C4-2B (cell line): ENCODE data around the gene BTK.

Experiments used
- ZFX ChIP-seq: fragments of 450-650 bp; IDR thresholded peaks from 2 replicates; pipeline ENCODE4 v1.6.1; 2017
- TF ChIP-seq, protein P1 (sequence below): fragments of 450-650 bp; conservative IDR thresholded peaks from 2 replicates; pipeline ENCODE4 v1.5.1; 2017; ENCODE audit warnings: mild to moderate bottlenecking

DNA sequence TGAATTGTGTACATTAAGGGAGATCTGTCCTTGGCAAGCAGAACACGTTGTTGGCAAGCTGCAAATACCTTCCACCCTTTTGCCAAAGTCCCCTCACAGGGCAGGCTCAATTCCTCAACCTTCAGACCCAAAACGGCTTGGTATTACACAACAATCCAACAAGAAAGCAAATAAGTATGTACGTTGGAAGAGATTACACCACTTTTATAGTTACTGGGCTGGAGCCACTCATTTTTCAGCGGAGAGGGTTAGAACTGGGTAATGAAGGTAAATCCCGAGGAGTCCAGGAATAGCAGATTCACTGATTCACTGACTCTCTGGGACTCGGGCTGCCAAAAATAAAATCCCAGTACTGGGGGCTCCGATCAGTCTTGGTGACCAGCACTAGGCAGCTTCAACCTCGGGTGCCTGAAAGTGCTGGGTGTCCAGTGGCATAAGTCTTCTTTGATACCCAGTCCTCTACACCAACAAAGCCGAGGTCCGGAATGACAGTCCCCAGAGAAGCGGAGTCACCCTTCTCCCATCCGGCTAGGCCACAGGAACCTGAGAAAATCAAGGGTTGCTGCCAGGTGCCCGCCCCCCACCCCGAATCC lies 38.0 kb downstream of the BTK start:
- TF ChIP-seq, protein P1, sequence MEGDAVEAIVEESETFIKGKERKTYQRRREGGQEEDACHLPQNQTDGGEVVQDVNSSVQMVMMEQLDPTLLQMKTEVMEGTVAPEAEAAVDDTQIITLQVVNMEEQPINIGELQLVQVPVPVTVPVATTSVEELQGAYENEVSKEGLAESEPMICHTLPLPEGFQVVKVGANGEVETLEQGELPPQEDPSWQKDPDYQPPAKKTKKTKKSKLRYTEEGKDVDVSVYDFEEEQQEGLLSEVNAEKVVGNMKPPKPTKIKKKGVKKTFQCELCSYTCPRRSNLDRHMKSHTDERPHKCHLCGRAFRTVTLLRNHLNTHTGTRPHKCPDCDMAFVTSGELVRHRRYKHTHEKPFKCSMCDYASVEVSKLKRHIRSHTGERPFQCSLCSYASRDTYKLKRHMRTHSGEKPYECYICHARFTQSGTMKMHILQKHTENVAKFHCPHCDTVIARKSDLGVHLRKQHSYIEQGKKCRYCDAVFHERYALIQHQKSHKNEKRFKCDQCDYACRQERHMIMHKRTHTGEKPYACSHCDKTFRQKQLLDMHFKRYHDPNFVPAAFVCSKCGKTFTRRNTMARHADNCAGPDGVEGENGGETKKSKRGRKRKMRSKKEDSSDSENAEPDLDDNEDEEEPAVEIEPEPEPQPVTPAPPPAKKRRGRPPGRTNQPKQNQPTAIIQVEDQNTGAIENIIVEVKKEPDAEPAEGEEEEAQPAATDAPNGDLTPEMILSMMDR: no peak
- no peak for TF ChIP-seq ZFX
